CD14-positive monocyte (primary cell): ENCODE results near the gene DNASE1. TPM values are rescaled to one million over a fixed set of nuclear protein-coding genes. Genes with fewer than 3 reads are reported as not detected.

Source experiments
- DNase-seq, 3 donors: peaks; one replicate each; pipeline ENCODE4 v3.0.0-alpha.2; 2011 to 2022
- H2AFZ ChIP-seq: 2 replicates; pipeline ENCODE4 v1.6.0; 2012; ENCODE audit warnings: mild to moderate bottlenecking, low read depth, low read length, inconsistent platforms; ENCODE audit not compliant: insufficient read depth, poor library complexity, severe bottlenecking
- H3K27ac ChIP-seq, 2 donors: 1 replicate in 1 of 2; 2 replicates in 1 of 2; pipeline ENCODE4 v1.5.1; 2012 to 2013; ENCODE audit warnings: low read length in 2 of 2, control low read depth in 1 of 2, inconsistent platforms in 1 of 2, low read depth in 1 of 2, mild to moderate bottlenecking in 1 of 2
- H3K27me3 ChIP-seq, 2 donors: one replicate each; pipeline versions ENCODE4 v1.6.0 to v1.6.1; 2011 to 2013; ENCODE audit warnings: low read length in 2 of 2; ENCODE audit not compliant: control insufficient read depth in 2 of 2, insufficient read depth in 2 of 2
- H3K36me3 ChIP-seq, 2 donors: replicated peaks in 1 of 2; 1 replicate in 1 of 2; 2 replicates in 1 of 2; pipeline versions ENCODE4 v1.5.1 to v1.6.1; 2012 to 2013; ENCODE audit warnings: low read length in 2 of 2, control low read depth in 1 of 2, inconsistent platforms in 1 of 2, mild to moderate bottlenecking in 1 of 2; ENCODE audit not compliant: insufficient read depth in 2 of 2, control insufficient read depth in 1 of 2
- H3K4me1 ChIP-seq, 2 donors: 1 replicate in 1 of 2; 2 replicates in 1 of 2; pipeline versions ENCODE4 v1.5.1 to v1.6.1; 2012 to 2013; ENCODE audit warnings: low read length in 2 of 2, control low read depth in 1 of 2, inconsistent platforms in 1 of 2, mild to moderate bottlenecking in 1 of 2, moderate library complexity in 1 of 2; ENCODE audit not compliant: insufficient read depth in 2 of 2, control insufficient read depth in 1 of 2
- H3K4me2 ChIP-seq: replicated peaks from 2 replicates; pipeline ENCODE3; 2012; ENCODE audit warnings: low read length, moderate library complexity, mild to moderate bottlenecking; ENCODE audit not compliant: poor library complexity, severe bottlenecking; ENCODE audit errors: extremely low read depth
- H3K4me3 ChIP-seq, 3 experiments: fragments of 200-600 bp in 1 of 3; sonication (generic) in 1 of 3; replicated peaks in 1 of 3; 1 replicate in 2 of 3; 2 replicates in 1 of 3; pipeline ENCODE4 v1.5.1; 2011 to 2013; ENCODE audit warnings: low read length in 3 of 3, mild to moderate bottlenecking in 3 of 3, control low read depth in 2 of 3, low read depth in 2 of 3, inconsistent platforms in 1 of 3, moderate library complexity in 1 of 3
- H3K79me2 ChIP-seq: 2 replicates; pipeline ENCODE4 v1.6.0; 2012; ENCODE audit warnings: mild to moderate bottlenecking, control low read depth, inconsistent platforms, low read length, moderate library complexity; ENCODE audit not compliant: insufficient read depth
- H3K9ac ChIP-seq: 2 replicates; pipeline ENCODE4 v1.6.0; 2017; ENCODE audit warnings: low read length, mild to moderate bottlenecking; ENCODE audit not compliant: insufficient read depth, poor library complexity, severe bottlenecking
- H3K9me3 ChIP-seq, 2 donors: replicated peaks in 1 of 2; 1 replicate in 1 of 2; 2 replicates in 1 of 2; pipeline versions ENCODE4 v1.5.1 to v1.6.1; 2012 to 2013; ENCODE audit warnings: low read length in 2 of 2, control low read depth in 1 of 2; ENCODE audit not compliant: control insufficient read depth in 1 of 2, insufficient read depth in 1 of 2
- H4K20me1 ChIP-seq: 2 replicates; pipeline ENCODE4 v1.6.0; 2012; ENCODE audit warnings: mild to moderate bottlenecking, low read length, control low read depth, moderate library complexity; ENCODE audit not compliant: insufficient read depth
- H3K27ac Mint-ChIP-seq, 7 donors: one replicate each; pipeline ENCODE4 v1.8.0; 2020; ENCODE audit warnings: mild to moderate bottlenecking in 7 of 7, mixed read lengths in 7 of 7, moderate library complexity in 6 of 7, inconsistent platforms in 2 of 7
- H3K27me3 Mint-ChIP-seq, 3 donors: one replicate each; pipeline ENCODE4 v1.8.0; 2021 to 2022; ENCODE audit warnings: low read depth in 3 of 3, mild to moderate bottlenecking in 3 of 3, mixed read lengths in 3 of 3, moderate library complexity in 3 of 3, inconsistent platforms in 1 of 3
- H3K36me3 Mint-ChIP-seq, 2 donors: one replicate each; pipeline ENCODE4 v1.8.0; 2020; ENCODE audit warnings: mixed read lengths in 2 of 2, inconsistent platforms in 1 of 2, mild to moderate bottlenecking in 1 of 2
- H3K4me1 Mint-ChIP-seq: one replicate; pipeline ENCODE4 v1.8.0; 2020; ENCODE audit warnings: mild to moderate bottlenecking, mixed read lengths
- H3K4me3 Mint-ChIP-seq, 2 donors: one replicate each; pipeline ENCODE4 v1.8.0; 2020; ENCODE audit warnings: mild to moderate bottlenecking in 2 of 2, mixed read lengths in 2 of 2, moderate library complexity in 1 of 2
- H3K9me3 Mint-ChIP-seq, 7 donors: one replicate each; pipeline ENCODE4 v1.8.0; 2020 to 2022; ENCODE audit warnings: mixed read lengths in 7 of 7, mild to moderate bottlenecking in 6 of 7, moderate library complexity in 6 of 7, inconsistent platforms in 2 of 7
- WGBS: methylation state at CpG from one replicate; pipeline ENCODE4 v1.1.5; 2013; ENCODE audit warnings: missing lambda C conversion rate; ENCODE audit not compliant: insufficient coverage; 5-methylcytosine and 5-hydroxymethylcytosine counted together
- intact Hi-C, 2 donors: fragments of 100-400 bp; cut with micrococcal nuclease; formaldehyde crosslinking; loops; one replicate each; pipeline versions ENCODE4 v1.15.0 to v1.15.1; 2023
- polyA plus RNA-seq, 3 donors: library from polyadenylated mRNA; depleted of rRNA in 1 of 3; unstranded in 2 of 3; stranded (reverse) in 1 of 3; fragments of 300-500 nt in 2 of 3; fragments of >200 nt in 1 of 3; fragmentation: Illumina TruSeq in 2 of 3; gene quantifications; 1 replicate in 2 of 3; 2 replicates in 1 of 3; pipeline ENCODE4 v1.2.3, GENCODE V29; 2012 to 2021
- TF ChIP-seq, protein P1 (sequence below): fragments of 200-600 bp; IDR thresholded peaks from one replicate; pipeline ENCODE4 v1.8.0; 2022; ENCODE audit warnings: antibody characterized with exemption, mild to moderate bottlenecking

Gene DNASE1
- polyA plus RNA-seq, 3 donors, result 1.5 to 21.1 TPM; not detected in 1

DNA sequence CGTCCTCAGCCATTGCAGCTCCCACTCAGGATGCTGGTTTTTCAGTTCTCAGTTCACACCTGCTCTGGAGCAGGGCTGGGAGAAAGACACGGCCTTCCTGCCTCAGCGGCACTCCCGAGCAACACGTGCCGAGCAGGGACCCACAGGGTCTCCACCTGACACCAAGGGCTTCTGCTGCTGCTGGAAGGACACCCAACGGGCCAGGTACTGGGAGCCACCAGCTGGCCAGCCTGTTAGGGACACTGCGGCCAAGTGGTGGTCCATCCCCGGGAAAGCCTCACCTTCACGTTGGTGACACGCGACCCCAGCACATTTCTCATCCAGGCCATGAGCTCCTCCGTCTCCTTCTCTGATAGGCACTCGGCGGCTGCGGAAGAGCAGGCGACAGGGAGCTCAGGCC, 8.1 kb downstream of the DNASE1 start:
- H3K36me3 Mint-ChIP-seq, result peaks cover 71 to 81% of the 10 kb centered on the region in 2 donors
- H3K4me1 Mint-ChIP-seq, result no peaks in the 10 kb centered on the region
- Histone ChIP-seq H3K27ac (no peak overlapping the region), H2AFZ (no peak overlapping the region), H3K79me2 (no peaks in the 10 kb centered on the region), H3K4me2 (no peak overlapping the region), H3K4me1 (no peaks in the 10 kb centered on the region), H3K36me3 (peaks cover 50 to 83% of the 10 kb centered on the region in 2 donors), H4K20me1 (no peaks in the 10 kb centered on the region), H3K27me3 (no peaks in the 10 kb centered on the region), H3K9ac (no peak overlapping the region), H3K9me3 (no peaks in the 10 kb centered on the region), H3K4me3 (no peak overlapping the region)
- H3K9me3 Mint-ChIP-seq, result peaks cover 0 to 2% (median 0%) of the 10 kb centered on the region in 7 donors
- intact Hi-C loops, result no loop called here
- DNase-seq, result no peak
- H3K27ac Mint-ChIP-seq, result peak overlapping the region in 1 of 7 donors; percentile 8
- H3K27me3 Mint-ChIP-seq, result no peaks in the 10 kb centered on the region
- TF ChIP-seq, protein P1, sequence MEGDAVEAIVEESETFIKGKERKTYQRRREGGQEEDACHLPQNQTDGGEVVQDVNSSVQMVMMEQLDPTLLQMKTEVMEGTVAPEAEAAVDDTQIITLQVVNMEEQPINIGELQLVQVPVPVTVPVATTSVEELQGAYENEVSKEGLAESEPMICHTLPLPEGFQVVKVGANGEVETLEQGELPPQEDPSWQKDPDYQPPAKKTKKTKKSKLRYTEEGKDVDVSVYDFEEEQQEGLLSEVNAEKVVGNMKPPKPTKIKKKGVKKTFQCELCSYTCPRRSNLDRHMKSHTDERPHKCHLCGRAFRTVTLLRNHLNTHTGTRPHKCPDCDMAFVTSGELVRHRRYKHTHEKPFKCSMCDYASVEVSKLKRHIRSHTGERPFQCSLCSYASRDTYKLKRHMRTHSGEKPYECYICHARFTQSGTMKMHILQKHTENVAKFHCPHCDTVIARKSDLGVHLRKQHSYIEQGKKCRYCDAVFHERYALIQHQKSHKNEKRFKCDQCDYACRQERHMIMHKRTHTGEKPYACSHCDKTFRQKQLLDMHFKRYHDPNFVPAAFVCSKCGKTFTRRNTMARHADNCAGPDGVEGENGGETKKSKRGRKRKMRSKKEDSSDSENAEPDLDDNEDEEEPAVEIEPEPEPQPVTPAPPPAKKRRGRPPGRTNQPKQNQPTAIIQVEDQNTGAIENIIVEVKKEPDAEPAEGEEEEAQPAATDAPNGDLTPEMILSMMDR, result no peak
- 96% methylated on average over 17 of the region's 17 CpGs for WGBS
- H3K4me3 Mint-ChIP-seq, result no peak overlapping the region

DNA sequence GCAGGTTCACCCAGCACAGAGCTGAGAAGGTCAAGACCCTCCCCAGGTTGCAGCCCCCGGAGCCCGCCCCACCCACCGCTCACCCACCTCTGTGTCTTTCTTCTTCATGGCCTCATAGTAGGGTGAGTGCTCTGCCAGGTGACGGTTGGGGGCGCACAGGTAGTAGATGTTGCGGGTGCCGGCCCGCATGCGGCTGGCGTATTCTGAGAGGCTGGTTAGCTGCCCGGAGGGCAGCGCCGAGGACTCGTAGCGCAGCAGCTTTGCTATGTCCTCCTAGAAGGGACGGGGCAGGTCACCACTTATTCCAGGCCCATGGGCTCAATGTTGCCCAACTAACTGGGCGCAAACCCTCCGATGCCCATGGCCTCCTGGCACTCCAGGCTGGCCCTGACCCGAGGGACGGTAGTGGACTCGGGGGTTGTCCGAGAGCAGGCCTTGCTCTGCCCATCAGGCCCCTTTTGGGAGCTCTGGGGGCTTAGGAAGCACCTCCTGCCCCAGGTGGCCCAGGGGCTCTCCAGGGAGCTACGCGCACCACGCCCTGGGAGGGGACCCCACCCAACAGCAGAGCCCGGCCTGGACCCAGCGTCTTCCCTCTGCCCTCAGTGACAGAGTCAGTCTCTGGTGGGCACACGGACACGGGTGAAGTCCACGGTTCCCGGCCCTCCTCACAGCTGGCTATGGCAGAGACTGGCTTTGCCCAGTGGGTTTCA, 9.9 kb downstream of the DNASE1 start:
- H3K4me3 ChIP-seq, result no peak overlapping the region
- peaks cover 0 to 2% (median 0%) of the 10 kb centered on the region in 7 donors for H3K9me3 Mint-ChIP-seq
- no peak overlapping the region for H2AFZ ChIP-seq
- peaks cover under 1% of the 10 kb centered on the region for H3K4me1 Mint-ChIP-seq
- peaks cover 64 to 72% of the 10 kb centered on the region in 2 donors for H3K36me3 Mint-ChIP-seq
- no peaks in the 10 kb centered on the region for H3K4me1 ChIP-seq
- no peak for DNase-seq
- TF ChIP-seq, protein P1, result no peak
- H3K9me3 ChIP-seq, result no peaks in the 10 kb centered on the region
- H3K27me3 ChIP-seq, result no peaks in the 10 kb centered on the region
- no peak overlapping the region for H3K27ac ChIP-seq
- no peaks in the 10 kb centered on the region for H4K20me1 ChIP-seq
- no peak overlapping the region for H3K9ac ChIP-seq
- no peak overlapping the region for H3K4me2 ChIP-seq
- H3K36me3 ChIP-seq, result peaks cover 37 to 75% of the 10 kb centered on the region in 2 donors
- H3K79me2 ChIP-seq, result no peaks in the 10 kb centered on the region
- H3K4me3 Mint-ChIP-seq, result no peak overlapping the region
- no peaks in the 10 kb centered on the region for H3K27me3 Mint-ChIP-seq
- WGBS, result 98% methylated on average over 27 of the region's 31 CpGs
- intact Hi-C loops, result no loop called here
- H3K27ac Mint-ChIP-seq, result no peak overlapping the region
